GM23248 (cell line): Measurements from ENCODE around the gene DPYD. TPM values are rescaled to one million over a fixed set of nuclear protein-coding genes. Genes with fewer than 3 reads are reported as not detected.

Experiments used
- DNase-seq: peaks from one replicate; pipeline ENCODE4 v3.0.0-alpha.2; 2015
- H2AFZ ChIP-seq: fragments of 200-600 bp; sonication (generic); 2 replicates; pipeline ENCODE4 v1.6.1; 2016; ENCODE audit warnings: antibody characterized with exemption
- H3F3A ChIP-seq: fragments of 200-600 bp; sonication (generic); 2 replicates; pipeline ENCODE4 v1.6.1; 2016; ENCODE audit warnings: mild to moderate bottlenecking, antibody characterized with exemption, mixed run types; ENCODE audit not compliant: insufficient read depth
- H3K27ac ChIP-seq: fragments of 200-600 bp; sonication (generic); 2 replicates; pipeline ENCODE4 v1.5.1; 2016; ENCODE audit warnings: mild to moderate bottlenecking
- H3K27me3 ChIP-seq: fragments of 200-600 bp; sonication (generic); replicated peaks from 2 replicates; pipeline ENCODE4 v1.6.1; 2016; ENCODE audit warnings: mild to moderate bottlenecking; ENCODE audit not compliant: insufficient read depth
- H3K36me3 ChIP-seq: fragments of 200-600 bp; sonication (generic); 2 replicates; pipeline ENCODE4 v1.6.1; 2016; ENCODE audit warnings: low read depth, mild to moderate bottlenecking
- H3K4me1 ChIP-seq: fragments of 200-600 bp; sonication (generic); 2 replicates; pipeline ENCODE4 v1.6.1; 2016; ENCODE audit warnings: mild to moderate bottlenecking; ENCODE audit not compliant: insufficient read depth
- H3K4me2 ChIP-seq: fragments of 200-600 bp; sonication (generic); one replicate; pipeline ENCODE4 v1.6.1; 2016; ENCODE audit warnings: mild to moderate bottlenecking; ENCODE audit not compliant: unreplicated experiment
- H3K4me3 ChIP-seq: fragments of 200-600 bp; sonication (generic); 2 replicates; pipeline ENCODE4 v1.5.1; 2016; ENCODE audit warnings: mild to moderate bottlenecking
- H3K79me2 ChIP-seq: fragments of 200-600 bp; sonication (generic); 2 replicates; pipeline ENCODE4 v1.6.1; 2016; ENCODE audit warnings: mild to moderate bottlenecking; ENCODE audit not compliant: insufficient read depth
- H3K9ac ChIP-seq: fragments of 200-600 bp; sonication (generic); 2 replicates; pipeline ENCODE4 v1.6.1; 2016; ENCODE audit warnings: mild to moderate bottlenecking
- H3K9me2 ChIP-seq: fragments of 200-600 bp; sonication (generic); 2 replicates; pipeline ENCODE4 v1.6.1; 2016; ENCODE audit warnings: mixed run types, mild to moderate bottlenecking, moderate library complexity; ENCODE audit not compliant: insufficient read depth
- H3K9me3 ChIP-seq: fragments of 200-600 bp; sonication (generic); one replicate; pipeline ENCODE4 v1.6.1; 2017; ENCODE audit warnings: low read depth
- H4K20me1 ChIP-seq: fragments of 200-600 bp; sonication (generic); 2 replicates; pipeline ENCODE4 v1.6.0; 2016; ENCODE audit not compliant: insufficient read depth
- EZH2 ChIP-seq: fragments of 200-600 bp; sonication (generic); IDR thresholded peaks from 2 replicates; pipeline ENCODE4 v1.6.1; 2018; ENCODE audit warnings: antibody characterized with exemption, mild to moderate bottlenecking; ENCODE audit not compliant: insufficient read depth, poor library complexity, severe bottlenecking
- EZH2phosphoT487 ChIP-seq: fragments of 200-600 bp; sonication (generic); IDR thresholded peaks from 2 replicates; pipeline ENCODE4 v1.6.1; 2018; ENCODE audit warnings: antibody characterized with exemption, moderate library complexity, mild to moderate bottlenecking, low read depth; ENCODE audit not compliant: insufficient read depth
- WGBS, 2 experiments: methylation state at CpG; one replicate each; pipeline ENCODE4 v1.1.6; 2015 to 2017; ENCODE audit warnings: low lambda C conversion rate in 2 of 2, low coverage in 1 of 2; ENCODE audit errors: missing lambda C conversion rate in 2 of 2; 5-methylcytosine and 5-hydroxymethylcytosine counted together
- in situ Hi-C: fragments of 300-500 bp; cut with MboI; formaldehyde crosslinking; loops from 2 replicates; pipeline ENCODE4 v1.15.0; 2020
- polyA plus RNA-seq: library from polyadenylated mRNA; unstranded; fragments of >200 nt; fragmentation: Nextera tagmentation; extraction: Ambion mirVana; gene quantifications from 2 replicates; pipeline ENCODE4 v1.2.1, GENCODE V29; 2016
- total RNA-seq: library from RNA; depleted of rRNA; stranded (reverse); fragments of >200 nt; shearing (Covaris generic); gene quantifications from 2 replicates; pipeline ENCODE4 v1.2.3, GENCODE V29; 2014

The DPYD gene
- total and polyA plus RNA-seq, 2 experiments from 2014 or later: 38.4 to 70.7 TPM

DNA sequence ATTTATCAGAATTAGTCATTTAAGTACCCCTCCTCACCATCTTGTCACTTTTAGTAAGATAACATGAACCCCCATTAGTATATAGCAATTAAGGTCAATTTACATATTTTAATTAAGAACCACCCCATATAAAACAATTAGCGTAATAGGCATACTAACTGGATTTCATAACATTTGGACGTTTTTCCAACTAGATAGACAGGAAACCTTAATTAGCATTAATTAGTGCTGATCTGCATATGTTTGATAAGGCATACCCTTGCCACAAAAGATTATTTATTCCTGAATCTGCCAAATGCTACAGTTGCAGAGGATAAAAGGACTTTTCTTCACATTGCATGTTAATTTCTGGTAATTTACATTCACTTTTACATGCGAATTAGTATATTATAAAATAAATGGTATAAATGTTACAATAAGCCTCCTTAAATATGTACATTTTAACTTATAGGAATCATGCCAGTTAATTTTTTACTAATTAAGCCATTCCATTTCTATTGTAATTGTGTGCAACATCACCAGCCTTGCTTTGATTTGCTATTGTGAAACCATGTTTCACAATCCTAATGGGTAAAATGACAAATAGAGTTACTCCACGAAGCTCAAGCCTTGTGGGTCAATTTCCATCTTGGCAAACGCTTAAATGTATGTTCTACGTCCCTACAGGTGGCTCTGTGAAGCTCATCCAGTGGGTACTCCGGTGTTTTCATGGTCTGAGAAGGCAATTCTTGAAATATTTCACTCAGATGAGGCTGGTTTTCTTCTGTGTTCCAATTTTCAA lies 469.6 kb downstream of the DPYD start:
- Histone ChIP-seq H3K9me3 (no peaks in the 10 kb centered on the region), H3K27me3 (no peaks in the 10 kb centered on the region), H3K27ac (no peak overlapping the region), H3K4me3 (no peak overlapping the region), H2AFZ (no peak overlapping the region), H3K9me2 (no peaks in the 10 kb centered on the region), H3K79me2 (no peaks in the 10 kb centered on the region), H3K9ac (no peak overlapping the region), H3K4me2 (no peak overlapping the region), H3K36me3 (no peaks in the 10 kb centered on the region; the same call in none of the 2 replicates), H4K20me1 (no peaks in the 10 kb centered on the region), H3F3A (no peaks in the 10 kb centered on the region), H3K4me1 (no peaks in the 10 kb centered on the region)
- 80 to 84% methylated on average over 7 of the region's 7 CpGs for WGBS, 2 experiments
- no peak for TF ChIP-seq EZH2
- TF ChIP-seq EZH2phosphoT487: no peak
- peak; percentile 5 for DNase-seq
- in situ Hi-C loops: no loop called here

DNA sequence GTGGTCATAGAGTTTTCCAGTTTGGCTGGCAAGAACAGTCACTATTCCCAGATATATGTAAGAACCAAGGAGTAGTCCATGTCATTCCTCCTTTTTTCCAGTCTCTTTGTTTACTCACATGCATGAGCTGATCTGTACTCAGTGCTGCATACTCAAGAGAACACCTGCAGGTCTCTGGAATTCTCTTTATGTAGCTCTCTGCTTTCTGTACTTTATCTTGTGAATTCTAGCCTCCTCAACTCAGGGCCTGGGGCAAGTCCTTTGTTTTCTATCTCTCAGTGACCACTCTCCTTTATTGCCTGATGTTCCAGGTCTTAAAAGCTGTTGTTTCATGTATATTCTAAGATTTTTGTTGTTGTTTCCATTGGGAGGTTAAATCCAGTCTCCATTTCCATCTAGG lies 478.9 kb downstream of the DPYD start:
- DNase-seq: no peak
- H3K9me3 ChIP-seq: no peaks in the 10 kb centered on the region
- in situ Hi-C loops: no loop called here
- H3K9me2 ChIP-seq: no peaks in the 10 kb centered on the region
- H2AFZ ChIP-seq: no peak overlapping the region
- no peak overlapping the region for H3K4me2 ChIP-seq
- H3K36me3 ChIP-seq: no peaks in the 10 kb centered on the region; the same call in 1 of the 2 replicates
- H3K79me2 ChIP-seq: no peaks in the 10 kb centered on the region
- no peak overlapping the region for H3K4me3 ChIP-seq
- TF ChIP-seq EZH2phosphoT487 (no peak), EZH2 (no peak)
- H3K9ac ChIP-seq: no peak overlapping the region
- H3K4me1 ChIP-seq: no peaks in the 10 kb centered on the region
- H3F3A ChIP-seq: no peaks in the 10 kb centered on the region
- H3K27me3 ChIP-seq: no peaks in the 10 kb centered on the region
- H3K27ac ChIP-seq: no peak overlapping the region
- no peaks in the 10 kb centered on the region for H4K20me1 ChIP-seq

DNA sequence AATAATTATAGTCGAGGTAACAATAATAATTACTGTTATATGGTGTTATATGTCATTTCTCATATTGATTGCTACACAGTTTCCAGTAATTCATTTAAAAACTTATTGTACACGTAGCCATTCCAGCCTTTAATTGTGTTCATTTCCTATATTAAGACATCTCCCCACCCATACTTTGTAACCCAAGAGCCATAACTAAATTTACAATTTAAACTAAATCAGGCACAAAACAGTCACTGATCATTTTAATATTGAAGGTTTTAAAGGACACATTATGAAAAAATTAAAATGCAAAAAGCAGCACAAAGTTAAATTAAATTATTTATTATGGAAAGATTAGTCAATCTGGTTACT lies 487.0 kb downstream of the DPYD start:
- H3K36me3 ChIP-seq: no peaks in the 10 kb centered on the region
- no peak overlapping the region for H2AFZ ChIP-seq
- H3K9ac ChIP-seq: no peak overlapping the region
- peak overlapping the region; percentile 50; the same call in 1 of the 2 replicates for H3K27ac ChIP-seq
- in situ Hi-C loops: no loop called here
- H3K4me1 ChIP-seq: peaks cover 27% of the 10 kb centered on the region
- 1 to 2% methylated on average over 2 of the region's 2 CpGs for WGBS, 2 experiments
- no peaks in the 10 kb centered on the region; the same call in 1 of the 2 replicates for H3K9me2 ChIP-seq
- 0 out of 2 replicates have a peak overlapping the region, but pooled peaks have one; percentile 22 for H3K4me3 ChIP-seq
- TF ChIP-seq EZH2: no peak
- no peak for TF ChIP-seq EZH2phosphoT487
- H3K9me3 ChIP-seq: no peaks in the 10 kb centered on the region
- DNase-seq: no peak
- no peaks in the 10 kb centered on the region for H3K79me2 ChIP-seq
- peak overlapping the region; percentile 49 for H3K4me2 ChIP-seq
- H3K27me3 ChIP-seq: no peaks in the 10 kb centered on the region
- no peaks in the 10 kb centered on the region for H4K20me1 ChIP-seq
- H3F3A ChIP-seq: peaks cover 30% of the 10 kb centered on the region

DNA sequence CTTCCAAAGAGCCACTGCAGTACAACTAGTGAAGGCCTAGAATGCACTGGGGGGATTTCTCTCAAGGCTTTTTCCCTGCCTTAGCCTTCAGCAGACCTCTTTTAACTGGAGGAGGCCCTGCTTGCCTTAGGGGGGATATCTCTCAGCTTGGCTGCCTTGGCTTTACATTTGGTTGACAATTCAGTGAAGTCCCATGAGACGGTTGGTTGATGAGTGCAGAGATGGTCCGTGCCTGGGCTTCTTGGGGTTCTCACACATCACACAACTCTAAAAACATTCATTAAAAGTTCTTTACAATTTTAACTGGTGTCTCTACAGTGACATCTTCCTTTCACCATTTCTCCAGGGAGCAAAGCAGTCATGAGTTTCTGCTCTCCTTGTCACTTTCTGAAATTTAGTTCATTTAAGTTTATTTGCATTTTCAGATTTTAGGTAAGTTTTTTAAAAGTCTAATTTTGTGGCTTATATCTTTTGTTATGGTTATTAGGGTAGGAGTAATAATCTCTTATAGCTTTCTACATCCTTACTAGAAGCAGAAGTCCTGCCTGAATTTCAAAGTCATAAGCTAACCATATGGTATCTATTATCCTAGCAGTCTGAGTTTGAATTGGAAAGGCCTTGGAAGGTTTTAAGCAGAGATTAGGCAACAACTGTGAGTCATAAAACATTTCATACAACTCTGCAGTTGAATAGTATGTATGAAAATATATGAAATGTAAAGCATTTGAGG lies 487.6 kb downstream of the DPYD start:
- Histone ChIP-seq H3K9me2 (no peaks in the 10 kb centered on the region; the same call in 1 of the 2 replicates), H3K79me2 (no peaks in the 10 kb centered on the region), H3K4me3 (0 out of 2 replicates have a peak overlapping the region, but pooled peaks have one; percentile 22), H3F3A (peaks cover 30% of the 10 kb centered on the region), H3K9me3 (no peaks in the 10 kb centered on the region), H3K36me3 (no peaks in the 10 kb centered on the region), H3K4me1 (peaks cover 27% of the 10 kb centered on the region), H3K27me3 (no peaks in the 10 kb centered on the region), H2AFZ (no peak overlapping the region), H3K27ac (peak overlapping the region; percentile 50), H3K9ac (no peak overlapping the region), H3K4me2 (peak overlapping the region; percentile 49), H4K20me1 (no peaks in the 10 kb centered on the region)
- WGBS, 2 experiments: 52 to 56% methylated on average over 2 of the region's 2 CpGs
- no peak for TF ChIP-seq EZH2phosphoT487
- DNase-seq: peak; percentile 93
- in situ Hi-C loops: no loop called here
